Panc1 (cell line): Measurements from ENCODE around the gene ITM2B. TPM values are rescaled to one million over a fixed set of nuclear protein-coding genes. Genes with fewer than 3 reads are reported as not detected.

Experiments used
- ATAC-seq: fragments of 200-7000 bp; cut with Tn5 transposase; 2 replicates; pipeline ENCODE4 v1.9.1; 2020; ENCODE audit warnings: mild to moderate bottlenecking, moderate library complexity
- BruUV-seq: library from RNA; stranded (reverse); fragments of 400-500 nt; replicated peaks from 2 replicates; lab custom pipeline; 2021; lab: Mats Ljungman, UMichigan
- CTCF ChIA-PET: fragments of 300-600 bp; sonication (Branson Sonifier 250); formaldehyde crosslinking; loops from one replicate; lab custom pipeline; 2022; ENCODE audit warnings: antibody characterized with exemption; lab: Charles Lee
- POLR2A ChIA-PET: fragments of 300-600 bp; sonication (Branson Sonifier 250); formaldehyde crosslinking; loops from one replicate; lab custom pipeline; 2022; ENCODE audit warnings: antibody characterized with exemption; lab: Charles Lee
- DNase-seq: peaks from one replicate; pipeline ENCODE4 v3.0.0-alpha.2; 2010; ENCODE audit warnings: low read depth, low spot score
- H3K27ac ChIP-seq: 2 replicates; pipeline ENCODE4 v1.5.1; 2011; ENCODE audit warnings: mild to moderate bottlenecking, low read length, inconsistent platforms
- H3K27me3 ChIP-seq: fragments of 200-500 bp; sonication (Bioruptor generic); 2 replicates; pipeline ENCODE4 v1.6.0; 2014; ENCODE audit warnings: low read length, inconsistent platforms; ENCODE audit not compliant: control insufficient read depth, insufficient read depth
- H3K36me3 ChIP-seq: fragments of 200-500 bp; sonication (Bioruptor generic); 2 replicates; pipeline ENCODE4 v1.5.1; 2014; ENCODE audit warnings: inconsistent platforms, mild to moderate bottlenecking, low read length, moderate library complexity; ENCODE audit not compliant: control insufficient read depth, insufficient read depth
- H3K4me1 ChIP-seq: 2 replicates; pipeline ENCODE4 v1.5.1; 2011; ENCODE audit warnings: inconsistent platforms, mild to moderate bottlenecking, low read length, moderate library complexity; ENCODE audit not compliant: control insufficient read depth, insufficient read depth
- H3K4me3 ChIP-seq, 2 experiments: 2 replicates each; pipeline ENCODE4 v1.5.1; 2011 to 2012; ENCODE audit warnings: low read depth in 2 of 2, low read length in 2 of 2, mild to moderate bottlenecking in 2 of 2, inconsistent platforms in 1 of 2, moderate library complexity in 1 of 2
- H3K9me3 ChIP-seq: fragments of 200-500 bp; sonication (Bioruptor generic); 2 replicates; pipeline ENCODE4 v1.5.1; 2014; ENCODE audit warnings: low read depth, mild to moderate bottlenecking, inconsistent platforms, low read length, moderate library complexity; ENCODE audit not compliant: control insufficient read depth, insufficient read depth
- CTCF ChIP-seq: fragments of 450-650 bp; IDR thresholded peaks from 2 replicates; pipeline ENCODE4 v1.5.1; 2017; ENCODE audit warnings: mild to moderate bottlenecking
- POLR2AphosphoS5 ChIP-seq: IDR thresholded peaks from 2 replicates; pipeline ENCODE4 v1.6.1; 2012; ENCODE audit warnings: mild to moderate bottlenecking, low read depth, low read length, moderate library complexity
- REST ChIP-seq, 2 experiments: IDR thresholded peaks; 2 replicates each; pipeline ENCODE4 v1.6.1; 2011 to 2012; ENCODE audit warnings: low read depth in 2 of 2, control low read depth in 1 of 2, low read length in 1 of 2, mild to moderate bottlenecking in 1 of 2, moderate library complexity in 1 of 2; ENCODE audit not compliant: insufficient read depth in 1 of 2
- SIN3A ChIP-seq: IDR thresholded peaks from 2 replicates; pipeline ENCODE4 v1.6.1; 2012; ENCODE audit warnings: low read depth, mild to moderate bottlenecking, low read length, moderate library complexity, borderline replicate concordance; ENCODE audit not compliant: insufficient read depth
- TCF7L2 ChIP-seq: IDR thresholded peaks from 2 replicates; pipeline ENCODE4 v1.6.1; 2011; ENCODE audit warnings: mild to moderate bottlenecking, low read depth, low read length, inconsistent platforms
- in situ Hi-C: cut with HindIII; loops from 2 replicates; pipeline ENCODE4 v1.10.0; 2016; ENCODE audit warnings: low sequenced_read_pairs, low pct_unique_long_range_greater_than_20kb
- intact Hi-C: fragments of 100-400 bp; cut with micrococcal nuclease; formaldehyde crosslinking; loops from one replicate; pipeline ENCODE4 v1.10.0; 2022; ENCODE audit not compliant: unreplicated experiment
- total RNA-seq: library from RNA; stranded (reverse); gene quantifications from one replicate; pipeline ENCODE4 v1.2.1, GENCODE V29; 2021; ENCODE audit not compliant: unreplicated experiment

Gene ITM2B
- total RNA-seq, 1 experiment from 2014 or later = 156 TPM

GRCh38 chr13:48241651-48242050, 8.6 kb downstream of the ITM2B start:
- CTCF ChIA-PET = no interaction called here
- intact Hi-C loops = no loop called here

DNA sequence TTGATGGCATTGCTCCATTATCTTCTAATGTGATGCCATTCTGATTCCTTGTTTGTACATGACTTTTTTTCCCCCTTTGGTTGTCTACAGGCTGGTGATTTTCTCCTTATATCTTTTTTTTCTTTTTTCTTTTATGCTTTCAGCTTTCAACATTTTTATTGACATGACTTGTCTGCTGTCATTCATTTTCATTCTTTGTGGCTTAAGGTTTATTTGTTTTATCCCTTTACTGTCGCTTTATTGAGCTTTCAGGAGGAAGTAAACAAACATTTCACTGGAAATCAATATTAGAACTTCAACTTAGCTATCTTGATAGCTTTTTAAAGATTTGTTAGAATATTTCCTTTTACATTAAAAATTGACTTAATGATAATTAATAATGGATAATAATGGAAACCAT, 9.7 kb downstream of the ITM2B start:
- no TSS peak for BruUV-seq
- H3K27ac ChIP-seq = no peak overlapping the region
- no peaks in the 10 kb centered on the region for H3K27me3 ChIP-seq
- ATAC-seq = no peak
- no peak overlapping the region for H3K4me3 ChIP-seq
- in situ Hi-C loops (no loop called here), intact Hi-C loops (no loop called here)
- no peak for TF ChIP-seq REST (IDR thresholded peaks at IDR 0.05; ENCODE audit: insufficient read depth in 1 of 2, low read depth in 2 of 2, low read length in 1 of 2)
- no peak for TF ChIP-seq TCF7L2
- no peak for TF ChIP-seq CTCF
- TF ChIP-seq SIN3A = no peak
- no peak for TF ChIP-seq POLR2AphosphoS5
- no peaks in the 10 kb centered on the region; the same call in 1 of the 2 replicates for H3K4me1 ChIP-seq
- ChIA-PET POLR2A (interaction anchor here (0.7 kb wide), 1 partner anchor 46 kb away, joined by 3 read pairs; no protein-coding TSS in a partner anchor), CTCF (no interaction called here)
- DNase-seq = no peak
- no peaks in the 10 kb centered on the region for H3K9me3 ChIP-seq
- no peaks in the 10 kb centered on the region for H3K36me3 ChIP-seq

More at GRCh38 chr13:48241651-48242050, 8.6 kb downstream of the ITM2B start:
- TF ChIP-seq TCF7L2 = no peak
- no peak for TF ChIP-seq CTCF
- no peak for TF ChIP-seq SIN3A
- BruUV-seq = no TSS peak
- Histone ChIP-seq H3K27ac (no peak overlapping the region), H3K27me3 (no peaks in the 10 kb centered on the region), H3K9me3 (no peaks in the 10 kb centered on the region), H3K36me3 (no peaks in the 10 kb centered on the region), H3K4me1 (peaks cover 2% of the 10 kb centered on the region; the same call in 1 of the 2 replicates), H3K4me3 (no peak overlapping the region)
- ATAC-seq (no peak), DNase-seq (no peak)
- POLR2A ChIA-PET = no interaction called here
- in situ Hi-C loops = no loop called here
